Measurements from ENCODE around the gene SPG21. TPM values are rescaled to one million over a fixed set of nuclear protein-coding genes. Genes with fewer than 3 reads are reported as not detected.

Gene SPG21
- total and polyA plus RNA-seq, 2 of the 8 experiments (the other 6 are each of a cell fraction or from before 2014, with no cell fraction given), result 67.3 to 72.7 TPM

- TF ChIP-seq ATF3 (IDR thresholded peaks at IDR 0.05; ENCODE audit: insufficient read depth, low read depth, low read length), result no peak
- TF ChIP-seq BRCA1 (IDR thresholded peaks at IDR 0.05; ENCODE audit: low read depth, low read length), result no peak
- TF ChIP-seq RBBP5 (IDR thresholded peaks at IDR 0.05; ENCODE audit: borderline replicate concordance, low read depth, low read length), result 0 out of 2 replicates have a peak, but pooled peaks have one; percentile 17
- no peak for TF ChIP-seq SRF (IDR thresholded peaks at IDR 0.05; ENCODE audit: low read depth, low read length)
- TF ChIP-seq RFX5 (IDR thresholded peaks at IDR 0.05; ENCODE audit: borderline replicate concordance, low read depth, low read length), result no peak
Measured at GRCh38 chr15:64979252-64979710, 10.4 kb downstream of the SPG21 start (continued).

Measured in H1 (cell line).